Astrocyte of the cerebellum (primary cell): Measurements from ENCODE around the gene RAB20.
"Not testable (repeated sequence)": the region's sequence is repeated elsewhere in the genome, so short reads cannot be mapped to it uniquely, and the experiment has no call there.

Source experiments
- DNase-seq: peaks from one replicate; pipeline ENCODE4 v3.0.0-alpha.2; 2011; ENCODE audit warnings: low read depth
- H3K4me3 ChIP-seq: 2 replicates; pipeline ENCODE4 v1.5.1; 2011; ENCODE audit warnings: mild to moderate bottlenecking, low read depth, low read length, moderate library complexity
- in situ Hi-C: cut with HindIII; loops from 2 replicates; pipeline ENCODE4 v1.10.0; 2017; ENCODE audit warnings: low sequenced_read_pairs
- TF ChIP-seq, protein P1 (sequence below): IDR thresholded peaks from 2 replicates; pipeline ENCODE4 v1.5.1; 2012; ENCODE audit warnings: low read length, low read depth, moderate library complexity, mild to moderate bottlenecking; ENCODE audit errors: missing control alignments

The RAB20 gene

DNA sequence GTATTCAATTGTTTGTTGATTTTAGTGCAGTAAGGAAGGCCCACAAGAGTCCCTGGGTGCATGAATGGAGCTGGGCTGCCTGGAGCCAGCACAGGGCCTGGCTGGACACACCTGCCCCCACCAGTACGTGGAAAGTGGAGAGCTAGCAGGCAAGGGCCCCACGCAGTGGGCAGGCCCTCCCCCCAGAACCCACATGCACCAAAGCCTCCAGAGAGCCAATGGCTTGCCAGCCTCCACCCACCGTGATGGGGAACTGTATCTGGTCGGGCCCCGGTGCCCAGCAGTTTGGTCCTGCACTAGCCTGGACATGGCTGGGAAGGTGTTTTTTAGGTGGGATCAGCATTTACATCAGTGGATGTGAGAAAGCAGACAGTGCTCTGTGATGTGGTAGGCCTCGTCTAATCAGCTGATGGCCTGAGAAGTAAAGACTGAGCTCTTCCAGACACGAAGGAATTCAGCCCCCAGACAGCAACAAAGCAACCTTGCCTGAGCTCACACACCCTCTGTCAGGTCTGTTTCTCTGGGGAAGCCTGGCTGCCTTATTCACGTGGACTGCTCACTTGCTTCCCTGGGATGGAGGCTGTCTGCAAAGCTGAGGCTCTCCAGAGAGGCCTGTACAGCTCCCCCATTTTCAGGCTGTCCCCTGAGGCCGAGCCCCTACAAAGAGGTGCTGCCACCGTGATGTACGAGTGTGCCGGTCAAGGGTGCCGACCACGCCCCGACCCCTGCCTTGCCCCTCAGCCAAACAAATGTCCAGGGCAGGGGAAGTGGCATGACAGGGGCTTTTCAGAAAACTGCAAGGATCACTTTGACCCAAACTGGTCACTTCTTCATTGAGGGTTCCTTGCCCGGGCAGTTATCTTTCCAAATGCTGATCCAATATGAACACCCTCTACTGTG, 27.5 kb downstream of the RAB20 start:
- no peak for DNase-seq
- TF ChIP-seq, protein P1, sequence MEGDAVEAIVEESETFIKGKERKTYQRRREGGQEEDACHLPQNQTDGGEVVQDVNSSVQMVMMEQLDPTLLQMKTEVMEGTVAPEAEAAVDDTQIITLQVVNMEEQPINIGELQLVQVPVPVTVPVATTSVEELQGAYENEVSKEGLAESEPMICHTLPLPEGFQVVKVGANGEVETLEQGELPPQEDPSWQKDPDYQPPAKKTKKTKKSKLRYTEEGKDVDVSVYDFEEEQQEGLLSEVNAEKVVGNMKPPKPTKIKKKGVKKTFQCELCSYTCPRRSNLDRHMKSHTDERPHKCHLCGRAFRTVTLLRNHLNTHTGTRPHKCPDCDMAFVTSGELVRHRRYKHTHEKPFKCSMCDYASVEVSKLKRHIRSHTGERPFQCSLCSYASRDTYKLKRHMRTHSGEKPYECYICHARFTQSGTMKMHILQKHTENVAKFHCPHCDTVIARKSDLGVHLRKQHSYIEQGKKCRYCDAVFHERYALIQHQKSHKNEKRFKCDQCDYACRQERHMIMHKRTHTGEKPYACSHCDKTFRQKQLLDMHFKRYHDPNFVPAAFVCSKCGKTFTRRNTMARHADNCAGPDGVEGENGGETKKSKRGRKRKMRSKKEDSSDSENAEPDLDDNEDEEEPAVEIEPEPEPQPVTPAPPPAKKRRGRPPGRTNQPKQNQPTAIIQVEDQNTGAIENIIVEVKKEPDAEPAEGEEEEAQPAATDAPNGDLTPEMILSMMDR = no peak
- H3K4me3 ChIP-seq = no peak overlapping the region
- in situ Hi-C loops = no loop called here

DNA sequence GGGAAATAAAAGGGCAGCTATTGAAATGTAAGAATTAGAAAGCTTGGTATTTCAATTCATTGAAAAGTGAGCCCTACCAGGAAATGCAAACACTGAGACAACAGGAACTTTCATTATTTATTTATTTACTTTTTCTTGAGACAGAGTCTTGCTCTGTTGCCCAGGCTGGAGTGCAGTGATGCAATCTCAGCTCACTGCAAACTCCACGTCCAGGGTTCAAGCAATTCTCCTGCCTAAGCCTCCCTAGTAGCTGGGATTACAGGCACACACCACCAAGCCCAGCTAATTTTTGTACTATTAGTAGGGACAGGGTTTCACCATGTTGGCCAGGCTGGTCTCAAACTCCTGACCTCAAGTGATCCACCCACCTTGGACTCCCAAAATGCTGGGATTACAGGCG, 29.3 kb downstream of the RAB20 start:
- DNase-seq, in situ Hi-C loops, H3K4me3 ChIP-seq: not testable (repeated sequence)

DNA sequence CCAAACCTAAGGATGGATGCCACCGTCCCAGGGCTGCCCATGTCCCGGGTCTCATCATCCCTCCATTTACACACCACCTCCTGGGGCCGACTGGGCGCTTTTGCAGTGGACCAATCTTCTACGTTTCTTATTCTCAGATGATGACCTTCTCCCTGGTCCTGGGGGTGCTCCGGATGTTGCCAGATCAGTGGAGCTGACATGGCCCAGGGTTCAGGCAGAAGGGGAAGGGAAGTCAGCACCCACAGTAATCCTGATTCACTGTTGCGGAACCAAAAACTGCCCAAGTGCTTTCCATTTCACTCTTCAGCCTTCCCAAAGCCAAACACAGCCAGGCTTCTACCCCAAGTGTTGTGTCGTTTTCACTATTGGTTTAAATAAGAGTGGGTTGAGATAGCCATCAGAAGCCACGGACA, 29.8 kb downstream of the RAB20 start:
- DNase-seq = no peak
- in situ Hi-C loops = no loop called here
- TF ChIP-seq, protein P1 = no peak

DNA sequence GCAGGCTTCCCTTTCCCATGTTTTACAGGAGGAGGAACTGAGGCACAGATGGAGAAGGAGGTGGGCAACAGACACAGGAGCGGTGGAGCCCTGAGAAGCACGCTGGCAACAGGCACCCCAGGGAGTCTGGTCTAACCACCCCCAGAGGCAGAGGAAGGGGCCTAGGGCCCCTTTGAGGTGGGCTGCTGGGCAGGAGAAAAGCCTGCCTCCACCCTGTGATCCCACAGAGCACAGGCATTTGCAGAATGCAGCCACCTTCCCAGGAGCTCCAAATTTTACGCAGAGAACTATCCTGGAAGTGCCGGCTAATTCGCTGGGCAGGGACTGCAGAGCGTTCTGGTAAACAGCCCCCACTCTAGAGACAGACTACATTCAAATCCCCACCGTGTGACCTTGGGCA, 30.4 kb downstream of the RAB20 start:
- no peak overlapping the region for H3K4me3 ChIP-seq
- TF ChIP-seq, protein P1 = no peak
- in situ Hi-C loops = no loop called here
- no peak for DNase-seq

More for the DNA sequence above, 29.8 kb downstream of the RAB20 start:
- H3K4me3 ChIP-seq = no peak overlapping the region

DNA sequence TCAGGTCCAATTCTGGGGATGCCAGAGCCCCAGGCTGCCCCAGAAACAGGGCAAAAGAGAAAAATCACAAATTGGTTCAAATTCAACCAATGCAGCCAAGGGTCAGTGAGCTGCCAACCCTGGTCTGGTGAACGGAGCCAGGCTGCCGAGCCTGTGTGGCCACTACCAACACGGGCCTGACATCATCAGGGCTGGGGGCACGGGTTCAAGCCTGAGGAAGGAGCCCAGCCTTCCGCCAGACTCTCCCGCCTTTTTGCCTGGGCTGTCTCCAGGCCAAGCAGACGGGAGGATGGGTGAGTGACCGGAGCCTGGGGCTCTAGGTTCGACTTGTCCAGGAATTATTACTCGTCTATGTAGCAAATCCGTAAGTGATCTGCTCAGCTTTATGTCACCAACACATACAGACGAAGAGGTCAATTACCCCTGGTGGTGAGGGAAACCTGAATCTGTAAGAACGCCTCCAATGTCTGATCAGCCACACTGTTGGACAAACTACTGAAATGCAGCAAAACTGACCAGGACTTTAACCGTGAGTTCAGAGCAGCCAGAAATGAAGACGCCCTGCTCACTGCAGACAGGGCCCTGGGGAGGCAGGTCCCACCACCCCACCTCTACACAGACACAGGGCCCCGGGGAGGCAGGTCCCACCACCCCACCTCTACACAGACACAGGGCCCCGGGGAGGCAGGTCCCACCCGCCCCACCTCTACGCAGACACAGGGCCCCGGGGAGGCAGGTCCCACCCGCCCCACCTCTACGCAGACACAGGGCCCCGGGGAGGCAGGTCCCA, 31.8 kb downstream of the RAB20 start:
- in situ Hi-C loops = no loop called here
- TF ChIP-seq, protein P1 = no peak
- no peak for DNase-seq
- H3K4me3 ChIP-seq = no peak overlapping the region

DNA sequence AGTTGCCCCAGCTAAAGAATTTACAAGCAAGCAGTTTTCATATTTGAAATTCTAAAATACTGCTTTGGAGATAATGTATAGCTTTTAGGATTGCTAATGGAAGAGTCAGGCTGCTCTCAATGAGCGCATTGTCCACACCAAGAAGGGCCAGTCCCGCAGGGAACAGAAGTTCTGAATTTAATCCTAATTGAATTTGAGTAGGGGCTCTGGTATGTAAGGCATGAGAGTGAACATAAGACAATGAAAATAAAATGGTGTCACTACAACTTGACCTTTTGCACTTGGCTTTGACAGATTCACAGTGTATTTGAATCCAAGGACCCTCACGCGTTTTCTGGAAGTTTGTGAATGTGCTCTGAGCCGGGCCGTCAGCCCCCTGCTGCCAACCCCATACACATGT, 32.6 kb downstream of the RAB20 start:
- no peak for DNase-seq
- in situ Hi-C loops = no loop called here
- H3K4me3 ChIP-seq = no peak overlapping the region
- TF ChIP-seq, protein P1 = no peak

DNA sequence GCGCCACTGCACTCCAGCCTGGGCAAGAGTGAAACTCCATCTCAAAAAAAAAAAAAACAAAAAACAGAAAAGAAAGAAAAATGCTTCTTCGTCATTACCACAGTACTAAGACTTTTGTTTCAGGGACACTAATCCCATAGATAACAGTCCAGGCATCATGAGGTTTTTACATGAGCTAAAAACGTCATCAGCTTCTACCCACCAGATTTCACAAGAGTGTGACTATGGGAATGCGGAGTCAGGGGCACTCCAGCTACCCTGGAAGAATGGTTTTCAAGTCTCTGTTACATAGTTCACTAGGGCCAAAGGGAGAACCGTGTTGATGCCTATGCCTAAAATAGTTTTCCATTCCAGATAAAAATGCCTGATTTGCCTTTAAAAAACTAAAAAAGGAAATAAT, 33.2 kb downstream of the RAB20 start:
- no peak overlapping the region for H3K4me3 ChIP-seq
- no peak for DNase-seq
- TF ChIP-seq, protein P1 = no peak
- in situ Hi-C loops = no loop called here
